MG63 (cell line): ENCODE measurements around the gene GJB5. TPM values are rescaled to one million over a fixed set of nuclear protein-coding genes. Genes with fewer than 3 reads are reported as not detected.
"Not testable (repeated sequence)": the region's sequence is repeated elsewhere in the genome, so short reads cannot be mapped to it uniquely, and the experiment has no call there.

Experiments
- DNase-seq: peaks from one replicate; pipeline ENCODE4 v3.0.0-alpha.2; 2020
- H3K27me3 ChIP-seq: fragments of 250-450 bp; sonication (Bioruptor Pico); 2 replicates; pipeline ENCODE4 v1.5.1; 2020; ENCODE audit warnings: mild to moderate bottlenecking, moderate library complexity
- H3K36me3 ChIP-seq: fragments of 250-450 bp; sonication (Bioruptor Pico); 2 replicates; pipeline ENCODE4 v1.5.1; 2020; ENCODE audit warnings: mild to moderate bottlenecking, moderate library complexity
- H3K4me3 ChIP-seq: fragments of 250-450 bp; sonication (Bioruptor Pico); 2 replicates; pipeline ENCODE4 v1.5.1; 2020; ENCODE audit warnings: mild to moderate bottlenecking, moderate library complexity
- H3K9me3 ChIP-seq: fragments of 250-450 bp; sonication (Bioruptor Pico); 2 replicates; pipeline ENCODE4 v1.5.1; 2020; ENCODE audit warnings: mild to moderate bottlenecking, moderate library complexity
- total RNA-seq: library from RNA; depleted of rRNA; stranded (reverse); fragments of >200 nt; shearing (Covaris generic); gene quantifications from 2 replicates; pipeline ENCODE4 v1.2.3, GENCODE V29; 2014; ENCODE audit warnings: low replicate concordance

The GJB5 gene
- total RNA-seq, 1 experiment from 2014 or later, result not detected

DNA sequence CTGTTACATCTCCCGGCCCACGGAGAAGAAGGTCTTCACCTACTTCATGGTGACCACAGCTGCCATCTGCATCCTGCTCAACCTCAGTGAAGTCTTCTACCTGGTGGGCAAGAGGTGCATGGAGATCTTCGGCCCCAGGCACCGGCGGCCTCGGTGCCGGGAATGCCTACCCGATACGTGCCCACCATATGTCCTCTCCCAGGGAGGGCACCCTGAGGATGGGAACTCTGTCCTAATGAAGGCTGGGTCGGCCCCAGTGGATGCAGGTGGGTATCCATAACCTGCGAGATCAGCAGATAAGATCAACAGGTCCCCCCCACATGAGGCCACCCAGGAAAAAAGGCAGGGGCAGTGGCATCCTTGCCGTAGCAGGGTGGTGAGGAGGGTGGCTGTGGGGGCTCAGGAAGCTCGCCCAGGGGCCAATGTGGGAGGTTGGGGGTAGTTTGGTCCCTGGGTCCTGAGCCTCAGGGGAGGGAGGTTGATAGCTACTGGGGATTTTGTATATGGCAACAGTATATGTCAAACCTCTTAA, 7.0 kb downstream of the GJB5 start:
- Histone ChIP-seq H3K36me3 (no peaks in the 10 kb centered on the region), H3K9me3 (no peaks in the 10 kb centered on the region), H3K4me3 (no peak overlapping the region), H3K27me3 (no peaks in the 10 kb centered on the region)
- no peak for DNase-seq

DNA sequence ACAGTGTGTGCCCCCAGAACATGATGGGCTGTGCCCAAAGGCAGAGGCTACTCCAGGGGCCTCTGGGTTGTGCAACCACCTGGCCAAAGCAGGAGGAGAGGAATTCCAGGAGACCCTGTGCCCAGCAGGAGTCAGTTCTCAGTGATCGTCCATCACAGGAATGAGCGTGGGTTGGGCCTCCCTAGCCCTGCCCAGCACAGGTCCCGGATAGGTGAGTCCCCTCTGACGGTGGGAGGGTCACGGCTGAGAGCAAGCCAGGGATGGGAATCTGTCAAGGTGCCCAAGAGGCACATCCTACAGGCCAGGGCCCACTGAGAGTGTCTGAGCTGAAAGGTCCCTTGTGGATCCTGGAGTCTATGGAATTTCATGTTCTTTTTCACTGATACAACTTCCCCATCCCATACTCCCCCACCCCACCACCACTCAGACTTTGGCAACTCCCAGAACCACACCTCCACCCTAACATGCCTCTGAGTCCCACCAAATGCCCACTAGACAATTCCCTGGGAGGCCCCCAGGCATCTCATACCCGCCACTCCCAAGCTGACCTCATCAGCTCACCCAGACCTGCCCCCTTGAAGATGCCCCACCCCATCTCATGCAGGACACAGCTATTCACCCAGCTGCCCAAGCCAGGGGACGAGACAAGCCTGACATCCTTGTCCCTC, 7.8 kb downstream of the GJB5 start:
- H3K4me3 ChIP-seq, result no peak overlapping the region
- no peaks in the 10 kb centered on the region for H3K27me3 ChIP-seq
- no peak for DNase-seq
- H3K36me3 ChIP-seq, result no peaks in the 10 kb centered on the region
- H3K9me3 ChIP-seq, result no peaks in the 10 kb centered on the region

DNA sequence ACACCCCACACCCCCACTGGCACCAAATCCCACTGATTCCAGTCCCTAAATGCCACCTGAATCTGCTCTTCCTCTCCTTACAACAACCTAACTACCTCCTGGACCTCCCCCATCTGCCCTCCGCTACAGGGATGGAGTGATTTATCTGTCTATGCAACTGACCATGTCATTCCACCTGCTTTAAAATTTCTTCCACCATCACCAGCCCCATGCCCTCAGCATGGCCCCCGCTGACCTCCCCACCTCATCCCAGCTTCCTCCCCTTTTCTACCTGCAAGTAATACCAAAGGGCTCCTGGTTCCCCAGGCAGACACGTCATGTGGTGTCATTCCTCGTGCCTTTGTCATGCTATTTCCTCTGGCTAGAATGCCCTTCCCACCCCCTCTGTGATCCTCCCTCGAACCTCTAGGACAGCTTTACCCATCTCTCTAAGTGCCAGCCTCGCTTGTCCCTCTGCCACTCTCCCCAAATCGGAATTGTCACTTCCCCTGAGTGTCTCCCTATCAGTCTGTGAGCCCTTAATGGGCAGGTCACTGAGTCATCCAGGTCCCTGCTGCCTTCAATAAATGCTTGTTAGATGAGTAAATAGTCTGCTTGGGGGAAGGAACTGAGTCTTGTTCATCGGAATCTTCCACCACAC, 8.4 kb downstream of the GJB5 start:
- H3K36me3 ChIP-seq, result no peaks in the 10 kb centered on the region
- no peak for DNase-seq
- H3K27me3 ChIP-seq, result no peaks in the 10 kb centered on the region
- H3K4me3 ChIP-seq, result no peak overlapping the region
- H3K9me3 ChIP-seq, result no peaks in the 10 kb centered on the region

DNA sequence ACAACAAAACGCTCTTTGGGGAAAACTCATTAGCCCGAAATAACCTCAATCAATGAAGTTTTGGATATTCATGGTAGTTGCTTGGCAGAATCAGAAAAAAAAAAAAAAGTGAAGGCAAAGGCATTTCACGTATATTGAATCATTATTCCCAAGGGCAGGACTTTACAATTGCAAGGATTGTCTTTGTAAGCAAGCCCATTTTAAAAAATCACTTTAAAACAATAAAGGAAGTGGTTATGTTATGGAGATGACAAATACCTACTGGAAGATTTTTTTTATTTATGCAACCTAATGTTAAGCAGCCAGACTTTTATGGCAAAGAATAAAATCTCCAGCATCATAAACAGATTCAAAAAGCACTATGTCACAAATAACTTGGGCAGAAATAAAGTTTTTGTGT, 14.0 kb downstream of the GJB5 start:
- Histone ChIP-seq H3K36me3 (no peaks in the 10 kb centered on the region), H3K4me3 (no peak overlapping the region), H3K27me3 (no peaks in the 10 kb centered on the region), H3K9me3 (no peaks in the 10 kb centered on the region)
- no peak for DNase-seq

DNA sequence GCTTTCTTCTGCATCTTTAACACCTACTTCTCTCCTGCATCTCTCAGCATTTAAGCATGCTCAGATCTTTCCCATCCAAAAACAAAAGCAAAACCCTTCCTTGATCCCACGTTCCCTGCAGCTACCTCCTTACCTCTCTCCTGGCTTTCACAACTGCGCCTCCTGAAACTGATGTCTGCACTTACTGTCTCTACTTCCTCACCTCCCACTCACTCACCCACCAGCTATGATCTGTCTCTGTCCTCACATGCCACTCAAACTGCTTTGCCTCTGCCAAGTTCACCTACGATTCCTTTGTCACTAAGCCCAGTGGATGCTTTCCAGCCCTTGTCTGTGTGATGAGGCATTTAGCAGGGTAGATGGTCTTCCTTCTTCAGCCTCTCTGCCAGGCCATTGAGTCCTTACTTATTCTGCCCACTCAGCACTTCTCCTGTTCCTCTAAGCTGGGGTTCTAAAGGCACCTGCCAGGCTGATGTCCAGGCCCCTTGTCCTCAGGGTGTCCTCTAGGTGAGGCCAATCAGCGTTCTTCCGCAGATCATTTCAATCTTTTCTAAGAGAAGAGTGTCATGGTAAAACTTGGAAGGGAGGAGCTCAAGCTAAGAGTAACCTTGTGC, 16.2 kb downstream of the GJB5 start:
- Histone ChIP-seq H3K27me3 (no peaks in the 10 kb centered on the region), H3K9me3 (no peaks in the 10 kb centered on the region), H3K4me3 (no peak overlapping the region), H3K36me3 (no peaks in the 10 kb centered on the region)
- DNase-seq, result no peak

DNA sequence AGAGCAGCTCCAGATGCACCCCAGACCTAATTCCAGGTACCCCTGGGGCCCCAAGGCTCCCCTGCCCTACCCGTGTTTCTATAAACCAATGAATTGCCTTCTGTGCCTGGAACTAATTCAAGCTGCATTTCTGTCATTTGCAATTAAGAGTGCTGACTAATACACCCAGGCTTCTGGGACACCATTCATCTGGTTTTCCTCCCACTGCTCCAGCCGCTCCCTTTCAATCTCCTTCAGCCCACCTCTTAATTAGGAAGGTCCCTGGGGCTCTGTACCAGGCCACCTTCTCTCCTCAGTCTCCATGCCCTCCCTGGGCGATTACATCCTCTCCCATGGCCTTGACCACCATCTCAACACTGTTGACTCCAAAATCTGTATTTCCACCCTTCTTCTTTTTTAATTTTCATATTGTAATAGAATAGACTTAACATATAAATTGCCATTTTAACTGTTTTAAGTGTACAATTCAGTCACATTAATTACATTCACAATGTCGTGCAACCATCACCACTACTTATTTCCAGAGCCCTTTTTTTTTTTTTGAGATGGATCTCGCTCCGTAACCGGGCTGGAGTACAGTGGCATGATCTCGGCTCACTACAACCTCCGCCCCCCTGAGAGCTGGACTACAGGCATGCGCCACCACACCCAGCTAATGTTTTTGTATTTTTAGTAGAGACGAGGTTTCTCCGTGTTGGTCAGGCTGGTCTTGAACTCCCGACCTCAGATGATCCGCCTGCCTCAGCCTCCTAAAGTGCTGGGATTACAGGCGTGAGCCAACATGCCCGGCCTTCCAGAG, 16.9 kb downstream of the GJB5 start:
- no peak for DNase-seq
- Histone ChIP-seq H3K9me3 (no peaks in the 10 kb centered on the region), H3K4me3 (no peak overlapping the region), H3K27me3 (no peaks in the 10 kb centered on the region), H3K36me3 (no peaks in the 10 kb centered on the region)

DNA sequence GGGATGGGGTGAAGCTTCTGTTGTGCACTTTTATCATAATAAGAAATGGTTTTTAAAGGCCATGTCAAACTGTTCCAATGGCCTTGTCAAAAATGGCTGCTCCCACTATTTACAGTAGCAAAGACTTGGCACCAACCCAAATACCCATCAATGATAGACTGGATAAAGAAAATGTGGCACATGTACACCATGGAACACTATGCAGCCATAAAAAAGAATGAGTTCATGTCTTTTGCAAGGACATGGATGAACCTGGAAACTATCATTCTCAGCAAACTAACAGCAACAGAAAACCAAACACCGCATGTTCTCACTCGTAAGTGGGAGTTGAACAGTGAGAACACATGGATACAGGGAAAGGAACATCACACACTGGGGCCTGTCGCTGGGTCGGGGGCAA, 18.3 kb downstream of the GJB5 start:
- not testable (repeated sequence) for H3K27me3 ChIP-seq, DNase-seq, H3K36me3 ChIP-seq, H3K9me3 ChIP-seq, H3K4me3 ChIP-seq

DNA sequence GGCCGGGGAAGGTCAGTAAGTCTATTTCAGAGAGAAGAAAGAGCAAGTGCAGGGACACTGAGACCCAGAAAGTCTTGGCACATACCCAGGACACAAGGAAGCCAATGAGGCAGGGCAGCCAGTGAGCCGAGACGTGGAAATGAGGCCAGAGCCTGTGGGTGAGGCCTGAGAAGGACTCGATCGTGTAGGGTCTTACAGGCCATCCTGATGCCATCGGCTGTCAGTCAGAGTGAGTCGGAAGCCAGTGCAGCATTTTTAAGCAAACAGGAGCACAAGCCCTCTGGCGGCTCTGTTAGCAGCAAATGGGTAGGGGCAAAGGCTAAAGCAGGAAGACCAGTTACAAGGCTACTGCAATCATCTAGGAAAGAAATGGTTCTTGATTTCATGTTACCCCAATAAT, 20.1 kb downstream of the GJB5 start:
- Histone ChIP-seq H3K9me3 (no peaks in the 10 kb centered on the region), H3K27me3 (no peaks in the 10 kb centered on the region), H3K4me3 (no peak overlapping the region), H3K36me3 (no peaks in the 10 kb centered on the region)
- no peak for DNase-seq

DNA sequence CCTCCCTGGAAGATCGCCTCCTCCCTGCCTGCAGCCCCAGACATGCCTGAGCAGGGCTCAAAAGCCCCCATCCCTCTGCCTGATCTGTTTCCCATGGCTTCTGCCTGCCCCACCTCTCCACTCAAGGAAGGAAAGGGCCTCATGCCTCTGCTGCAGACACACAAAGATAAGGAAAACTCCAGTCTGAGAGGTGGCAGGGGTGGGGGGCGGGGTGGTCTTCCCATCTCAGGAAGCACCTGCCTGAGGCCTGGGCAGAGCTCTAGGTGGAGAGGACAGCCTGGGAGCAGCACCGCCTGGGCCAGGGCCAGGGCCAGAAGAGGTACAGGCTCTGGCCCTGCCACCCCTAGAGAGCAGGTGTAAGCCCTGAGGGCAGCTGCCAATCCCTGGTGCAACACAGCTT, 22.1 kb downstream of the GJB5 start:
- Histone ChIP-seq H3K27me3 (peaks cover 8% of the 10 kb centered on the region), H3K9me3 (no peaks in the 10 kb centered on the region), H3K4me3 (no peak overlapping the region), H3K36me3 (no peaks in the 10 kb centered on the region)
- DNase-seq, result no peak

DNA sequence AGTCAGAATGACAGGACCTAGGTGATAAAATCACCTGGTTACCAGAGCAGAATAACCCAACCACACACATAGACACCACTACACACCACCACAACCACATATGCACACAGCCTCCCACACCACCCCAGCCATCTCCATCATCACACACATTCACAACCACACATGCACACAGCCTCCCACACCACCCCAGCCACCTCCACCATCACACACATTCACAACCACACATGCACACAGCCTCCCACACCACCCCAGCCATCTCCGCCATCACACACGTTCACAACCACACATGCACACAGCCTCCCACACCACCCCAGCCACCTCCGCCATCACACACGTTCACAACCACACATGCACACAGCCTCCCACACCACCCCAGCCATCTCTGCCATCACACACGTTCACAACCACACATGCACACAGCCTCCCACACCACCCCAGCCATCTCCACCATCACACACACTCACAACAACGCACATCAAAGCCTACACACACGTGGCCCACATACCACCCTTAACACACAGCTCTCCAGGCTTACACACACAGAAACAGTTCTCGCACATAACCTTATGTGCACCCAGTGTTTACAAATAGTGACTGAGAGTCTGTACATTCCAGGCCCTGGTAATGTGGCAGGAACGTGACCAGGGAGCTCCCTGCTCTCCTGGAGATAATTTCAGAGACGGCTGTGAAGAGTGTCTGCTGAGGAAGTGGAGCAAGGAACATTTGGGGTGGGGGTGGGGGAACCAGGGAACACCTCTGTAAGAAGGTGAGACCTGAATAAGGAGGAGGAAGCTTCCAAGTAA, 22.9 kb downstream of the GJB5 start:
- Histone ChIP-seq H3K9me3 (no peaks in the 10 kb centered on the region), H3K36me3 (no peaks in the 10 kb centered on the region), H3K4me3 (no peak overlapping the region), H3K27me3 (peaks cover 10% of the 10 kb centered on the region)
- DNase-seq, result no peak

DNA sequence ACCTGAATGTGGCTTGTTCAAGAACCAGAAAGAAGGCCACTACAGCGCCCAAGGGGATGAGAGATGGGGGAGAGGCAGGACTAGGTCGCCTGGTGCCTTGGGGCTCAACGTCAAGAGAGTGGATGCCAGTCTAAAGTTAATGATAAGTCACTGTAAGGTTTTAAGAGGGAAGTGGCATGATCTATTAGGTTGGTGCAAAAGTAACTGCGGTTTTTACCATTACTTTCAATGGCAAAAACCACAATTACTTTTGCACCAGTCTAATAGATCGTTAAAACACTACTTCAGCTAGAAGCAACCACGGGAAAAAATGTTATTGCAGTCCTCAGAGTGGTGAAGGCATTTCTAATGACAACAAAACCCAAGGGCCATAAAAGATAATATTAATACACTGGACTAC, 23.5 kb downstream of the GJB5 start:
- no peak for DNase-seq
- Histone ChIP-seq H3K4me3 (no peak overlapping the region), H3K27me3 (peaks cover 10% of the 10 kb centered on the region), H3K36me3 (no peaks in the 10 kb centered on the region), H3K9me3 (no peaks in the 10 kb centered on the region)

DNA sequence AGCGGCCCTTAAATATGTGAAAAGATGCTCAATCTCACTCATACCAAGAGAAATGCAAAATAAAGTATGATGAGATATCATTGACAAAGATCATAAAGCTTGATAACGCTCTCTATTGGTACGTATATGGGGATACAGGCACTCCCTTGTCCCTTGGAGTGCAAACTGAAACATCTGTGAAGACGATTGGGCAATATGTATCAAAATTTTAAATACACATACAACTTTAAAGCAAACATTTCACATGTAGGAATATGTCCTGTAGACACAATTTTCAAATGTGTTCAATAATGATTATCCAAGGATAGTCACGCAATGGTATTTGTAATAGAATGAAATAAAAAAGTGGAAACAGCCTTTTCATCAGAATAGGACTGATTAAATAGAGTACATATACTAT, 24.2 kb downstream of the GJB5 start:
- Histone ChIP-seq H3K36me3 (no peaks in the 10 kb centered on the region), H3K9me3 (no peaks in the 10 kb centered on the region), H3K4me3 (no peak overlapping the region), H3K27me3 (peaks cover 10% of the 10 kb centered on the region)
- DNase-seq, result no peak

DNA sequence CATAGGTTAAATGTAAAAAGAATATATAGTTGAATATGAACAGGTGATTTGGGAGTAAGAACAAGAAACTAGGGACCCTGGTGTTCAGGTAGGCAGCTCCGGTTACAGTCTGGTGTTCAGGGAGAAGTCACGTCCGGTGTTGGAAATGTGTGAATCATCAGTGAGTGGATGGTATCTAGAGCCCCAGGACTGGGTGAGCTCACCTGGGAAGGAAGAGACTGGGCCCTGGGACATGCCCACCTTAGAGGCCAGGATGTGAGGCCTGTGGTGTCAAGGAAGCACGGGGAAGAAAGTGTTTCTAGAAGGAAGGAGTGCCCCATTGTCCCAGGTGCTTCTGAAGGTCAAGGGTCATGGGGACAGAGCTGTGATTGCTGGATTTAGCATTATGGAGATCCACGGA, 24.7 kb downstream of the GJB5 start:
- Histone ChIP-seq H3K9me3 (no peaks in the 10 kb centered on the region), H3K4me3 (no peak overlapping the region), H3K36me3 (no peaks in the 10 kb centered on the region), H3K27me3 (peaks cover 10% of the 10 kb centered on the region)
- DNase-seq, result no peak

DNA sequence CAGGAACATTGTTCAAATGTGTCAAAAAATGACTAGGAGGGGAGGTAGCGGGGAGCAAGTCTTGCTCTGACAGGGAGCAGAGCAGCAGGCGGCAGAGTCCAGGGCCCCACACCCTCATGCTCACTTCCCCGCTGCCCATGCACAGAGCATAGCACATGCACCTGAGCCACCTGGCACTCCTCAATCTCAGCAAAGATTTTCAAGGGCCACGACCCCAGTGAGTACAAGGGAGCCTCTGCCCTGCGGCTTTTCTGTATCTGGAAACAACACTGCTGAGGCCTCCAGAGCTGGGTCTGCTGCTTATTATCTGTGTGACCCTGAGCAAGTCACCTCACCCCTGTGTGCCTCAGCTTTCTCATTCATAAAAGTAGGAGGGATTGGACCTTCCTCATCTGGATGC, 25.1 kb downstream of the GJB5 start:
- H3K9me3 ChIP-seq, result no peaks in the 10 kb centered on the region
- no peak for DNase-seq
- H3K4me3 ChIP-seq, result no peak overlapping the region
- no peaks in the 10 kb centered on the region for H3K36me3 ChIP-seq
- H3K27me3 ChIP-seq, result peaks cover 10% of the 10 kb centered on the region

DNA sequence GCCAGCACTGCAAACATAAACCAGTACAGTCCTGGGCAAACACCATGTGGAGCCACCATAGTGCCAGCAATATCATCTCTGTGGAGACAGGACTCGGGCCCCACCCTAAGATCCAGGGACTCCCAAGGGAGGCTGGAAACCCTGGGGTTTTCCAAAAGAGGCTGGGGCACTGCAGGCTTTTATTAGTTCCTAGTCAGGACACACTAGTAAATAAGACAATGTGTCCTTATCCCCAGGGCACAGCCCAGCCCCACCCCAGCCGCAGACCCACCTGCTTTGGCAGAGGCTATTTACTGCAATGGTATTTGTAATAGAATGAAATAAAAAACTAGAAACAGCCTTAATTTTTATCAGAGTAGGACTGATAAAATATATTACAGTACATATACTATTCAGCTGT, 25.7 kb downstream of the GJB5 start:
- DNase-seq, result no peak
- Histone ChIP-seq H3K4me3 (no peak overlapping the region), H3K27me3 (peaks cover 10% of the 10 kb centered on the region), H3K36me3 (no peaks in the 10 kb centered on the region), H3K9me3 (no peaks in the 10 kb centered on the region)

DNA sequence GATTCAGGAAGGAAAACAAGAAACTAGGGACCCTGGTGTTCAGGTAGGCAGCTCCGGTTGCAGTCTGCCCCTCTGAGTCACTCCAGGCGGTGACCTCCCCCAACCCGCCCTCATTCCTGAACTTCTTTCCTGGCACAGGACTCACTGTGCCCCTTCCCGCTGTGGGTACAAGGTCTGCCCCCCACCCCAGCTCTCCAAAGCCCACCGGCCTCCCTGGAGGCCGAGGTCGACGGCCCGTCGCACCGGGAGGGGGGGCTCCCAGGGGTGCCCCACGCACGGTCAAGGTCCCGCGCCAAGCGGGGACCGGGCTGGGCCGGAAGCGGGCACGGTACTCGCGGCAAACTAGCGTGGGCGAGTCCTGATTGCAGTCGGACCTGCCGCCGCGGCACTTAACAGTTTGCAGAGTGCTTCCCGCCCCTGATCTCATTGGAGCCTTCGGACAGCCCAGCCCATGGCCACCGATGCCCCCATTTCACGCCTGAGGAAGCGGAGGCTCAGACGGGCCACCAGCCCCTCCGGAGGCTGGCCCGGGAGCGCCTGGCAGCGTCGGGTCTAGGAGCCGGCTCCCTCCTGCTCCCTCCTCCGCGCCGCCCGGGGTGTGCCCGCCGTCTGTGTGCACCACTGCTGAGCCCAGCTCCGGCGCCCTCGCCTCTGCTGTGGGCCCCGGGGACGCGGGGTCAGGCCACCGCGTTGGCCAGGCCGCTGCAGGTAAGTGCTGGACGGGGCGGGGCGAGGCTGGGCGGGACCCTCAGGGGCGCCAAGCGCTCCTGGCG, 26.4 kb downstream of the GJB5 start, which contains the start of gene GJB3:
Gene GJB3, plus strand, starts transcription at position 144 of the 773 bp plus-strand sequence. CDS start 3,549 bp downstream, outside the sequence.
- Histone ChIP-seq H3K36me3 (no peaks in the 10 kb centered on the region), H3K9me3 (no peaks in the 10 kb centered on the region), H3K4me3 (peak within 1 kb of the TSS; percentile 14; the same call in 1 of the 2 replicates), H3K27me3 (peaks cover 10% of the 10 kb centered on the region)
- peak; percentile 16 for DNase-seq
